Panc1 (cell line): ENCODE results near the gene MRGPRX4.

Experiments
- CTCF ChIP-seq: fragments of 450-650 bp; IDR thresholded peaks from 2 replicates; pipeline ENCODE4 v1.5.1; 2017; ENCODE audit warnings: mild to moderate bottlenecking
- POLR2AphosphoS5 ChIP-seq: IDR thresholded peaks from 2 replicates; pipeline ENCODE4 v1.6.1; 2012; ENCODE audit warnings: mild to moderate bottlenecking, low read depth, low read length, moderate library complexity
- TCF7L2 ChIP-seq: IDR thresholded peaks from 2 replicates; pipeline ENCODE4 v1.6.1; 2011; ENCODE audit warnings: mild to moderate bottlenecking, low read depth, low read length, inconsistent platforms

GRCh38 chr11:18203723-18204122, 31.1 kb downstream of the MRGPRX4 start:
- TF ChIP-seq CTCF (peak; percentile 72), POLR2AphosphoS5 (no peak), TCF7L2 (no peak)
